K562 (cell line): ENCODE measurements around the gene ABCF3. TPM values are rescaled to one million over a fixed set of nuclear protein-coding genes. Genes with fewer than 3 reads are reported as not detected.
A peak's percentile ranks its signal among the peaks of the same experiment; 100 is the strongest.

Experiments used
- ADNP ChIP-seq: fragments of 200-800 bp; sonication (Bioruptor generic); IDR thresholded peaks from 2 replicates; pipeline ENCODE4 v1.6.1; 2016; ENCODE audit warnings: missing genetic modification characterization, missing compliant biosample characterization
- CBFA2T2 ChIP-seq: fragments of 450-650 bp; conservative IDR thresholded peaks from 2 replicates; pipeline ENCODE4 v1.6.1; 2017; ENCODE audit warnings: mild to moderate bottlenecking
- CCNT2 ChIP-seq: IDR thresholded peaks from 2 replicates; pipeline ENCODE4 v1.6.1; 2011; ENCODE audit warnings: borderline replicate concordance, low read depth, mild to moderate bottlenecking, moderate library complexity, mixed read lengths, low read length; ENCODE audit not compliant: insufficient read length; ENCODE audit errors: extremely low read depth
- ESRRB ChIP-seq: fragments of 250-450 bp; sonication (Bioruptor Pico); IDR thresholded peaks from 2 replicates; pipeline ENCODE4 v1.5.0; 2020; ENCODE audit warnings: mild to moderate bottlenecking, moderate library complexity, borderline replicate concordance
- ETV6 ChIP-seq, 3 experiments: fragments of 150-350 bp in 1 of 3; sonication (generic) in 1 of 3; formaldehyde crosslinking in 1 of 3; IDR thresholded peaks; 2 replicates each; pipeline versions ENCODE4 v1.6.1 to v1.8.0; 2014 to 2022; ENCODE audit warnings: borderline replicate concordance in 2 of 3, low read depth in 2 of 3, antibody characterized with exemption in 1 of 3, low read length in 1 of 3, mild to moderate bottlenecking in 1 of 3, missing genetic modification reagents in 1 of 3
- HDAC8 ChIP-seq: fragments of 450-650 bp; IDR thresholded peaks from 2 replicates; pipeline ENCODE4 v1.6.1; 2016; ENCODE audit warnings: mild to moderate bottlenecking, missing genetic modification characterization, moderate library complexity, missing compliant biosample characterization
- HMG20A ChIP-seq: fragments of 450-650 bp; formaldehyde crosslinking; conservative IDR thresholded peaks from 2 replicates; pipeline ENCODE4 v1.4.0; 2020; ENCODE audit warnings: mild to moderate bottlenecking, mixed read lengths
- HSF4 ChIP-seq: fragments of 250-450 bp; sonication (Bioruptor Pico); IDR thresholded peaks from 2 replicates; pipeline ENCODE4 v2.1.2; 2022; ENCODE audit warnings: mild to moderate bottlenecking, moderate library complexity, borderline replicate concordance
- KLF6 ChIP-seq: fragments of 250-450 bp; sonication (Bioruptor Pico); IDR thresholded peaks from 2 replicates; pipeline ENCODE4 v1.4.0; 2020; ENCODE audit warnings: mild to moderate bottlenecking, moderate library complexity, borderline replicate concordance
- NFATC3 ChIP-seq: fragments of 450-650 bp; IDR thresholded peaks from 2 replicates; pipeline ENCODE4 v1.6.1; 2017; ENCODE audit warnings: mild to moderate bottlenecking
- PCBP2 ChIP-seq: fragments of 200-400 bp; formaldehyde crosslinking; IDR thresholded peaks from 2 replicates; pipeline ENCODE4 v1.6.1; 2018; ENCODE audit warnings: low read length, low read depth, mild to moderate bottlenecking, moderate library complexity; ENCODE audit not compliant: poor library complexity, severe bottlenecking
- POLR3A ChIP-seq: IDR thresholded peaks from 2 replicates; pipeline ENCODE4 v1.6.1; 2011; ENCODE audit warnings: borderline replicate concordance, mild to moderate bottlenecking, moderate library complexity; ENCODE audit not compliant: insufficient read length, insufficient read depth; ENCODE audit errors: extremely low read depth
- RBM39 ChIP-seq: fragments of 200-400 bp; formaldehyde crosslinking; optimal IDR thresholded peaks from 2 replicates; pipeline ENCODE3; 2018; ENCODE audit warnings: low read depth, low read length
- RNF2 ChIP-seq: sonication (generic); IDR thresholded peaks from 2 replicates; pipeline ENCODE4 v1.6.1; 2016
- SIN3A ChIP-seq, 2 experiments: fragments of 150-350 bp in 1 of 2; IDR thresholded peaks; 2 replicates each; pipeline ENCODE4 v1.6.1; 2011 to 2016; ENCODE audit warnings: borderline replicate concordance in 2 of 2, low read depth in 2 of 2, low read length in 2 of 2, mild to moderate bottlenecking in 2 of 2, moderate library complexity in 2 of 2; ENCODE audit not compliant: control insufficient read depth in 1 of 2
- SLC30A9 ChIP-seq: fragments of 250-450 bp; sonication (Bioruptor Pico); IDR thresholded peaks from 2 replicates; pipeline ENCODE4 v1.8.0; 2022; ENCODE audit warnings: mild to moderate bottlenecking, moderate library complexity
- SREBF2 ChIP-seq: sonication (generic); formaldehyde crosslinking; IDR thresholded peaks from 2 replicates; pipeline ENCODE4 v1.4.0; 2020; ENCODE audit warnings: mild to moderate bottlenecking, missing genetic modification reagents
- ZBED1 ChIP-seq: IDR thresholded peaks from 2 replicates; pipeline ENCODE4 v1.6.1; 2014
- ZC3H8 ChIP-seq: fragments of 450-650 bp; IDR thresholded peaks from 2 replicates; pipeline ENCODE4 v1.6.1; 2017
- ZNF253 ChIP-seq: fragments of 250-450 bp; sonication (Bioruptor Pico); conservative IDR thresholded peaks from 2 replicates; pipeline ENCODE4 v1.6.1; 2021; ENCODE audit warnings: mild to moderate bottlenecking
- ZNF586 ChIP-seq: fragments of 450-650 bp; formaldehyde crosslinking; conservative IDR thresholded peaks from 2 replicates; pipeline ENCODE4 v1.4.0; 2020; ENCODE audit warnings: mild to moderate bottlenecking, moderate library complexity
- ZZZ3 ChIP-seq: fragments of 450-650 bp; IDR thresholded peaks from 2 replicates; pipeline ENCODE4 v1.6.1; 2016; ENCODE audit warnings: antibody characterized with exemption, mild to moderate bottlenecking, moderate library complexity
- polyA plus RNA-seq, 8 experiments: library from polyadenylated mRNA; depleted of rRNA in 4 of 8; stranded (reverse) in 5 of 8; unstranded in 3 of 8; fragments of >200 nt; fragmentation: Nextera tagmentation in 2 of 8; fragmentation: Illumina TruSeq in 1 of 8; extraction: Ambion mirVana in 2 of 8; extraction: Trizol in 1 of 8; gene quantifications; 2 replicates each; pipeline versions ENCODE4 v1.2.1 to v1.2.3, GENCODE V29; 2011 to 2014; ENCODE audit warnings: inconsistent platforms in 1 of 8, missing spikeins in 1 of 8
- total RNA-seq, 7 experiments: library from RNA; depleted of rRNA in 6 of 7; stranded (reverse); fragments of >200 nt in 6 of 7; fragmentation: Illumina TruSeq in 2 of 7; extraction: Trizol in 2 of 7; gene quantifications; 2 replicates each; pipeline versions ENCODE4 v1.2.1 to v1.2.3, GENCODE V29; 2011 to 2021; ENCODE audit warnings: low replicate concordance in 1 of 7
- TF ChIP-seq, protein P1 (sequence below), 3 experiments: fragments of 200-800 bp in 1 of 3; fragments of 250-450 bp in 1 of 3; fragments of 450-650 bp in 1 of 3; sonication (Bioruptor Pico) in 1 of 3; sonication (Bioruptor generic) in 1 of 3; formaldehyde crosslinking in 1 of 3; IDR thresholded peaks; 2 replicates each; pipeline versions ENCODE4 v1.6.1 to v1.8.0; 2016 to 2022; ENCODE audit warnings: mild to moderate bottlenecking in 2 of 3, missing genetic modification characterization in 2 of 3, missing compliant biosample characterization in 1 of 3, moderate library complexity in 1 of 3
- TF ChIP-seq, protein P2 (sequence below): fragments of 250-450 bp; sonication (Bioruptor Pico); IDR thresholded peaks from 2 replicates; pipeline ENCODE4 v1.8.0; 2021; ENCODE audit warnings: moderate library complexity, mild to moderate bottlenecking, inconsistent platforms

The ABCF3 gene
- total and polyA plus RNA-seq, 9 of the 15 experiments (the other 6 are each of a cell fraction or from before 2014, with no cell fraction given), result 6.7 to 77.9 (median 45.1) TPM

DNA sequence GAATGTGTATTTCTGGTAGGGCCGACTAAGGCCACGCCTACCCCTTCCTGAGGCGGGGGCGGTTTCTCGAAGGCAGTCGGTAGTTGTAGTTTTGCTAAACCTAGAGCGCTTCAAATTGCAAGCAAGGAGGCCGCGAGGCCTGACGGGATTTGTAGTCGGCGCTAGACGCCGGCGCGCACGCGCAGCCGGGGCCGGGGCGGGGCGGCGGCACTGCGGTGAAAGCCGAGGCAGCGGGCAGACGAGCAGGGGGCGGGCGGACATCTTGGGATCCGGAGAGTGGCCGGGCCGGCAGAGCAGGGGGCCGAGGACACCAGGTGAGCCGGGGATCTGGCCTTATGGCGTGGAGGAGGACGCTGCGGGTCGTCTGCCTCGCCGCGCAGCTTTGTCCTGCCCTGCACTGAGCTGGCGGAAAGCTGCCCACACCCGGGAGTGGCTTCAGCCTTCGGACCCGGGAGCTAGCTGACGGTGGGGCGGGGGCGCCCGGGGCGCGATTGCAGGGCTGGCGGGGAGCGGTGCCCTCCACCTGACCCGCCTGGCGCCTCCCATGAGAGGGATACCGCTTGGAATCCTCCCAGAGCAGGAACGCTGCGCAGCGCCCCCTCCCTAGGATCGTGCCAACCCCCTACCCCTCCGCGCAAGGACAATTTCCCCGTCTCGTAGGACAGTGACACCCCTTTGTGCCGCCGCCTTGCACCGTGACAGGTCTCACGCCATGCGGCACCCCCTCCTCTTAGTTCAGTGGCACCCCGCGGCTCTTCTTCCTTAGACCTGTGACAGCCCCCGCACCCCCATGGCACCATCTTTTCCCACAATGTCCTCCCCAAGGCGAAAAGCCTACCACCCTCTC, 11.1 kb upstream of the ABCF3 start, which contains the start of gene AP2M1 (continued):
- TF ChIP-seq PCBP2 (no peak), ZZZ3 (no peak), POLR3A (no peak), KLF6 (CRISPR knock-in tag) (no peak), RNF2 (no peak), CCNT2 (peak; percentile 77), ZNF253 (CRISPR knock-in tag) (no peak), RBM39 (no peak), ZC3H8 (no peak), NFATC3 (no peak), SREBF2 (CRISPR knock-in tag) (no peak), SIN3A (IDR thresholded peaks at IDR 0.05; ENCODE audit: borderline replicate concordance in 2 of 2, control insufficient read depth in 1 of 2, low read depth in 2 of 2, low read length in 2 of 2) (peak in 1 of 2 experiments; percentile 83; a peak in 2 of 4 replicates), HSF4 (CRISPR knock-in tag) (no peak), ETV6 (IDR thresholded peaks at IDR 0.05; ENCODE audit: borderline replicate concordance in 1 of 2, low read depth in 2 of 2, low read length in 1 of 2) (no peak), ETV6 (CRISPR knock-in tag; IDR thresholded peaks at IDR 0.05; ENCODE audit: borderline replicate concordance) (no peak), HMG20A (CRISPR knock-in tag) (no peak), ZBED1 (peak; percentile 47; the same call in 1 of the 2 replicates), ADNP (no peak), HDAC8 (tag) (no peak), ESRRB (no peak), SLC30A9 (CRISPR knock-in tag) (no peak), ZNF586 (CRISPR knock-in tag) (no peak), CBFA2T2 (no peak)
- TF ChIP-seq, protein P1, sequence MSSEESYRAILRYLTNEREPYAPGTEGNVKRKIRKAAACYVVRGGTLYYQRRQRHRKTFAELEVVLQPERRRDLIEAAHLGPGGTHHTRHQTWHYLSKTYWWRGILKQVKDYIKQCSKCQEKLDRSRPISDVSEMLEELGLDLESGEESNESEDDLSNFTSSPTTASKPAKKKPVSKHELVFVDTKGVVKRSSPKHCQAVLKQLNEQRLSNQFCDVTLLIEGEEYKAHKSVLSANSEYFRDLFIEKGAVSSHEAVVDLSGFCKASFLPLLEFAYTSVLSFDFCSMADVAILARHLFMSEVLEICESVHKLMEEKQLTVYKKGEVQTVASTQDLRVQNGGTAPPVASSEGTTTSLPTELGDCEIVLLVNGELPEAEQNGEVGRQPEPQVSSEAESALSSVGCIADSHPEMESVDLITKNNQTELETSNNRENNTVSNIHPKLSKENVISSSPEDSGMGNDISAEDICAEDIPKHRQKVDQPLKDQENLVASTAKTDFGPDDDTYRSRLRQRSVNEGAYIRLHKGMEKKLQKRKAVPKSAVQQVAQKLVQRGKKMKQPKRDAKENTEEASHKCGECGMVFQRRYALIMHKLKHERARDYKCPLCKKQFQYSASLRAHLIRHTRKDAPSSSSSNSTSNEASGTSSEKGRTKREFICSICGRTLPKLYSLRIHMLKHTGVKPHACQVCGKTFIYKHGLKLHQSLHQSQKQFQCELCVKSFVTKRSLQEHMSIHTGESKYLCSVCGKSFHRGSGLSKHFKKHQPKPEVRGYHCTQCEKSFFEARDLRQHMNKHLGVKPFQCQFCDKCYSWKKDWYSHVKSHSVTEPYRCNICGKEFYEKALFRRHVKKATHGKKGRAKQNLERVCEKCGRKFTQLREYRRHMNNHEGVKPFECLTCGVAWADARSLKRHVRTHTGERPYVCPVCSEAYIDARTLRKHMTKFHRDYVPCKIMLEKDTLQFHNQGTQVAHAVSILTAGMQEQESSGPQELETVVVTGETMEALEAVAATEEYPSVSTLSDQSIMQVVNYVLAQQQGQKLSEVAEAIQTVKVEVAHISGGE (CRISPR knock-in tag; IDR thresholded peaks at IDR 0.05), result peak in 1 of 3 experiments; percentile 85; a peak in 2 of 6 replicates
- TF ChIP-seq, protein P2, sequence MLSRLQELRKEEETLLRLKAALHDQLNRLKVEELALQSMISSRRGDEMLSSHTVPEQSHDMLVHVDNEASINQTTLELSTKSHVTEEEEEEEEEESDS (CRISPR knock-in tag), result no peak
